Activated CD8-positive, alpha-beta T cell treated with anti-CD3 and anti-CD28 coated beads for 36 hours (primary cell): ENCODE measurements around the gene GASK1A. TPM values are rescaled to one million over a fixed set of nuclear protein-coding genes. Genes with fewer than 3 reads are reported as not detected.

Source experiments
- ATAC-seq: fragments of 200-7000 bp; cut with Tn5 transposase; one replicate; pipeline ENCODE4 v1.10.0; 2021; ENCODE audit warnings: mild to moderate bottlenecking, moderate library complexity
- CTCF ChIA-PET: fragments of 350-600 bp; sonication (Branson Sonifier 250); formaldehyde crosslinking; loops from one replicate; lab custom pipeline; 2021; ENCODE audit warnings: antibody characterized with exemption; lab: Charles Lee
- POLR2A ChIA-PET: fragments of 350-600 bp; sonication (Branson Sonifier 250); formaldehyde crosslinking; loops from one replicate; lab custom pipeline; 2021; ENCODE audit warnings: antibody characterized with exemption; lab: Charles Lee
- DNase-seq: peaks from one replicate; pipeline ENCODE4 v3.0.0-alpha.2; 2020
- H3K27ac Mint-ChIP-seq: one replicate; pipeline ENCODE4 v1.8.0; 2021; ENCODE audit warnings: mild to moderate bottlenecking, mixed read lengths
- H3K27me3 Mint-ChIP-seq: one replicate; pipeline ENCODE4 v1.8.0; 2021; ENCODE audit warnings: mixed read lengths
- H3K36me3 Mint-ChIP-seq: one replicate; pipeline ENCODE4 v1.8.0; 2021; ENCODE audit warnings: low read depth, mixed read lengths
- H3K4me1 Mint-ChIP-seq: one replicate; pipeline ENCODE4 v1.8.0; 2021; ENCODE audit warnings: low read depth, mixed read lengths
- H3K4me3 Mint-ChIP-seq: one replicate; pipeline ENCODE4 v1.8.0; 2021; ENCODE audit warnings: mild to moderate bottlenecking, moderate library complexity, mixed read lengths
- H3K9me3 Mint-ChIP-seq: one replicate; pipeline ENCODE4 v1.8.0; 2021; ENCODE audit warnings: mixed read lengths
- CTCF ChIP-seq: fragments of 200-600 bp; IDR thresholded peaks from one replicate; pipeline ENCODE4 v1.8.0; 2022; ENCODE audit warnings: antibody characterized with exemption, mild to moderate bottlenecking
- intact Hi-C: fragments of 100-400 bp; cut with micrococcal nuclease; formaldehyde crosslinking; loops from one replicate; pipeline ENCODE4 v1.10.0; 2022
- total RNA-seq, 2 experiments: library from RNA; stranded (reverse); gene quantifications; one replicate each; pipeline ENCODE4 v1.2.3, GENCODE V29; 2021

GASK1A gene
- total RNA-seq, 2 experiments from 2014 or later = 0.11 TPM; not detected in 1

- no peak overlapping the region for H3K4me3 Mint-ChIP-seq
- peaks cover 2% of the 10 kb centered on the region for H3K4me1 Mint-ChIP-seq
- TF ChIP-seq CTCF = no peak
- DNase-seq (peak; percentile 57), ATAC-seq (peak; percentile 56)
- ChIA-PET POLR2A (no interaction called here), CTCF (no interaction called here)
- intact Hi-C loops = no loop called here
- H3K27me3 Mint-ChIP-seq = no peaks in the 10 kb centered on the region
- H3K9me3 Mint-ChIP-seq = peaks cover 3% of the 10 kb centered on the region
- no peak overlapping the region for H3K27ac Mint-ChIP-seq
- no peaks in the 10 kb centered on the region for H3K36me3 Mint-ChIP-seq
Measured at GRCh38 chr3:43013743-43014155, 34.6 kb downstream of the GASK1A start.

- Mint-ChIP-seq H3K36me3 (no peaks in the 10 kb centered on the region), H3K27me3 (no peaks in the 10 kb centered on the region), H3K9me3 (peaks cover 3% of the 10 kb centered on the region), H3K27ac (no peak overlapping the region), H3K4me3 (no peak overlapping the region), H3K4me1 (peaks cover 7% of the 10 kb centered on the region)
- ATAC-seq (peak; percentile 8), DNase-seq (no peak)
- no peak for TF ChIP-seq CTCF
- POLR2A ChIA-PET = no interaction called here
- CTCF ChIA-PET = no interaction called here
- intact Hi-C loops = no loop called here
Measured at GRCh38 chr3:43014241-43014640, 35.1 kb downstream of the GASK1A start.

- Mint-ChIP-seq H3K27me3 (no peaks in the 10 kb centered on the region), H3K9me3 (peaks cover 3% of the 10 kb centered on the region)
- DNase-seq = no peak
Measured at GRCh38 chr3:43014956-43015355, 35.8 kb downstream of the GASK1A start.

GRCh38 chr3:43015572-43015971 lies 36.5 kb downstream of the GASK1A start:
- no peak overlapping the region for H3K27ac Mint-ChIP-seq
- DNase-seq = peak; percentile 32
- H3K9me3 Mint-ChIP-seq = peaks cover 3% of the 10 kb centered on the region
- no peak overlapping the region for H3K4me3 Mint-ChIP-seq
- ATAC-seq = peak; percentile 36
- intact Hi-C loops = no loop called here
- CTCF ChIA-PET = no interaction called here
- no peaks in the 10 kb centered on the region for H3K36me3 Mint-ChIP-seq
- POLR2A ChIA-PET = no interaction called here
- H3K4me1 Mint-ChIP-seq = peaks cover 20% of the 10 kb centered on the region
- no peaks in the 10 kb centered on the region for H3K27me3 Mint-ChIP-seq
- no peak for TF ChIP-seq CTCF

More at GRCh38 chr3:43014956-43015355, 35.8 kb downstream of the GASK1A start:
- ATAC-seq = no peak
- Mint-ChIP-seq H3K36me3 (no peaks in the 10 kb centered on the region), H3K27ac (no peak overlapping the region), H3K4me3 (no peak overlapping the region), H3K4me1 (peaks cover 14% of the 10 kb centered on the region)
- no peak for TF ChIP-seq CTCF
- CTCF ChIA-PET = no interaction called here
- intact Hi-C loops = no loop called here
- POLR2A ChIA-PET = no interaction called here

GRCh38 chr3:43015991-43016865 lies 37.1 kb downstream of the GASK1A start:
- ChIA-PET CTCF (no interaction called here), POLR2A (no interaction called here)
- peaks cover 1% of the 10 kb centered on the region for H3K9me3 Mint-ChIP-seq
- DNase-seq (peak; percentile 26), ATAC-seq (no peak)
- no peak overlapping the region for H3K4me3 Mint-ChIP-seq
- H3K27ac Mint-ChIP-seq = no peak overlapping the region
- no peaks in the 10 kb centered on the region for H3K27me3 Mint-ChIP-seq
- TF ChIP-seq CTCF = no peak
- peaks cover 26% of the 10 kb centered on the region for H3K4me1 Mint-ChIP-seq
- intact Hi-C loops = no loop called here
- peaks cover 1% of the 10 kb centered on the region for H3K36me3 Mint-ChIP-seq
